ENCODE measurements around the gene THAP7. TPM values are rescaled to one million over a fixed set of nuclear protein-coding genes. Genes with fewer than 3 reads are reported as not detected.
A peak's percentile ranks its signal among the peaks of the same experiment; 100 is the strongest.

THAP7 gene
- total and polyA plus RNA-seq, 9 of the 15 experiments (the other 6 are each of a cell fraction or from before 2014, with no cell fraction given): 7.9 to 263 (median 84.1) TPM

GRCh38 chr22:20956258-20957101, 45.4 kb downstream of the THAP7 start (continued):
- TF ChIP-seq SIRT6 (IDR thresholded peaks at IDR 0.05; ENCODE audit: low read depth, low read length) (no peak), PRMT5 (CRISPR knock-in tag; IDR thresholded peaks at IDR 0.05) (peak; percentile 55; the same call in 1 of the 2 replicates), KAT7 (CRISPR knock-in tag; IDR thresholded peaks at IDR 0.05; ENCODE audit: borderline replicate concordance) (no peak), ZNF408 (CRISPR knock-in tag; IDR thresholded peaks at IDR 0.05; ENCODE audit: low read depth) (no peak), ELK1 (CRISPR knock-in tag; IDR thresholded peaks at IDR 0.05) (no peak), THAP12 (CRISPR knock-in tag; IDR thresholded peaks at IDR 0.05) (peak; percentile 47; the same call in 1 of the 2 replicates), ETV1 (tag; conservative IDR thresholded peaks at IDR 0.05; ENCODE audit: low read depth) (no peak), IRF1 (CRISPR knock-in tag; IDR thresholded peaks at IDR 0.05; ENCODE audit: borderline replicate concordance) (no peak), ZNF146 (CRISPR knock-in tag; IDR thresholded peaks at IDR 0.05; ENCODE audit: unreplicated experiment) (no peak), ARHGAP35 (IDR thresholded peaks at IDR 0.05; ENCODE audit: partially characterized antibody) (no peak), TBL1XR1 (IDR thresholded peaks at IDR 0.05; ENCODE audit: low read length in 2 of 2) (no peak), MYNN (IDR thresholded peaks at IDR 0.05) (no peak), MYNN (CRISPR knock-in tag; IDR thresholded peaks at IDR 0.05) (no peak), ZFX (CRISPR knock-in tag; IDR thresholded peaks at IDR 0.05) (no peak), REST (IDR thresholded peaks at IDR 0.05; ENCODE audit: borderline replicate concordance) (peak; percentile 65), REST (CRISPR knock-in tag; IDR thresholded peaks at IDR 0.05; ENCODE audit: low read depth) (no peak)
